Spleen (tissue), 7 donors: ENCODE results near the gene BANK1.

Experiments used
- POLR2A ChIP-seq, 3 donors: fragments of 450-650 bp; IDR thresholded peaks; one replicate each; pipeline ENCODE4 v1.5.1; 2017; ENCODE audit warnings: antibody characterized with exemption in 3 of 3, mild to moderate bottlenecking in 1 of 3
- POLR2AphosphoS5 ChIP-seq, 3 donors: sonication (generic); formaldehyde crosslinking; IDR thresholded peaks; one replicate each; pipeline ENCODE4 v1.5.1; 2017; ENCODE audit warnings: antibody characterized with exemption in 3 of 3
- TF ChIP-seq, protein P1 (sequence below), 11 experiments: fragments of 200-600 bp in 7 of 11; fragments of 450-650 bp in 4 of 11; sonication (generic) in 4 of 11; IDR thresholded peaks in 8 of 11; conservative IDR thresholded peaks in 3 of 11; 1 replicate in 7 of 11; 2 replicates in 4 of 11; pipeline versions ENCODE4 v1.4.0 to v1.8.0; 2016 to 2021; ENCODE audit warnings: antibody characterized with exemption in 11 of 11, inconsistent platforms in 4 of 11, mild to moderate bottlenecking in 1 of 11
- donor health status: DM: no; HTN: no; CAD: no; lungs with moderate emphysema.
- donor health status: DM: no; HTN: no; CAD: no.
- donor health status: DM: no; HTN: no; CAD: no.

- TF ChIP-seq, protein P1, sequence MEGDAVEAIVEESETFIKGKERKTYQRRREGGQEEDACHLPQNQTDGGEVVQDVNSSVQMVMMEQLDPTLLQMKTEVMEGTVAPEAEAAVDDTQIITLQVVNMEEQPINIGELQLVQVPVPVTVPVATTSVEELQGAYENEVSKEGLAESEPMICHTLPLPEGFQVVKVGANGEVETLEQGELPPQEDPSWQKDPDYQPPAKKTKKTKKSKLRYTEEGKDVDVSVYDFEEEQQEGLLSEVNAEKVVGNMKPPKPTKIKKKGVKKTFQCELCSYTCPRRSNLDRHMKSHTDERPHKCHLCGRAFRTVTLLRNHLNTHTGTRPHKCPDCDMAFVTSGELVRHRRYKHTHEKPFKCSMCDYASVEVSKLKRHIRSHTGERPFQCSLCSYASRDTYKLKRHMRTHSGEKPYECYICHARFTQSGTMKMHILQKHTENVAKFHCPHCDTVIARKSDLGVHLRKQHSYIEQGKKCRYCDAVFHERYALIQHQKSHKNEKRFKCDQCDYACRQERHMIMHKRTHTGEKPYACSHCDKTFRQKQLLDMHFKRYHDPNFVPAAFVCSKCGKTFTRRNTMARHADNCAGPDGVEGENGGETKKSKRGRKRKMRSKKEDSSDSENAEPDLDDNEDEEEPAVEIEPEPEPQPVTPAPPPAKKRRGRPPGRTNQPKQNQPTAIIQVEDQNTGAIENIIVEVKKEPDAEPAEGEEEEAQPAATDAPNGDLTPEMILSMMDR (IDR thresholded peaks at IDR 0.05 in 8 of 11, conservative IDR thresholded peaks at IDR 0.05 in 3 of 11): no peak
- TF ChIP-seq POLR2A (IDR thresholded peaks at IDR 0.05) (no peak), POLR2AphosphoS5 (IDR thresholded peaks at IDR 0.05) (no peak)
Measured at GRCh38 chr4:102036016-102036415, 245.5 kb downstream of the BANK1 start.
